ENCODE data around the gene DAB1. TPM values are rescaled to one million over a fixed set of nuclear protein-coding genes. Genes with fewer than 3 reads are reported as not detected.
A peak's percentile ranks its signal among the peaks of the same experiment; 100 is the strongest.

The DAB1 gene
- total RNA-seq, 2 donors from 2014 or later = 0.91 to 1.8 TPM

DNA sequence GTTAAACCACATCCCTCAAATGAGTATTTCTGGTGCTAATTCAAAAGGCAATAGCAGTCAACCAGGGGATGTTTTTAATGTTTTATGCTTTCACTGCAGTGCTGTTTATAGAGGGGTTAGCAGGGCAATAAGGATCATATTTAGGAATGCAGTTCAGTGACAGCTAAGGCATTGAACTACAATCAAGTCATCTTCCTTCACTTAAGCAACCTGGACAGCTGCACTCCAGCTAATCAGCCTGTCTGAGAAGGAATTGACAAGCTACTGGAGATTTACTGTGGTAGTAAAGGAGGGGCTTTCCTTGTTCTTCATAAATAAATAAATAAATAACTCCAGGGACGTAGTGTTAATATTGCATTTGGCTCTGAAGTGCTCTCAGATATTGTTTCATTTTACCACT is 93.9 kb downstream of the DAB1 start:
- DNase-seq (no peak), ATAC-seq (no peak)
- intact Hi-C loops (cut with DNase I) = no loop called here

DNA sequence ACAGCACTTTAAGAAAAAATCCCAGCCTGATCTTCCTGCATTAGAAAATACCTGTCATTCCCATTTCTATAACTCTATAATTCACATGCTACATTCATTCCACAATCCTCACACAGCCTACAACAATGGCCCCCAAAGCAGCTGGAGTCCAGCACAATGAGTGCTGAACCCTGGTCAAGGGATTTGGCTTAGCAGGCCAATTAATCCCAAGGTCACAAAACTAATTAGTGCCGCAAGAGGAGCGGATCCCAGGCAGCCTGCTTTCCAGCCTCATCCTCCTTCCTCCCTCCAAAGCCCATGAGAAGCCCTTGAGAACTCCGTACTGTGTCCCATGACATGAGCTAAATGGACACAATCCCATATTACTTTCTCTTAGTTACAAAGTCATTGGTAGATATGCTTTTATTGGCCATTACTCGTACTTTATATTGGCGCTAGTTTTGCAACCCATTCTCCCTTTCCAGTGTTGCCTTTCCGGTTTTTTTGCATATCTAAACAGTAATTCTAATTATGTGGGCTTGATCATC is 94.8 kb downstream of the DAB1 start:
- DNase-seq (no peak), ATAC-seq (no peak)
- intact Hi-C loops (cut with DNase I) = no loop called here

DNA sequence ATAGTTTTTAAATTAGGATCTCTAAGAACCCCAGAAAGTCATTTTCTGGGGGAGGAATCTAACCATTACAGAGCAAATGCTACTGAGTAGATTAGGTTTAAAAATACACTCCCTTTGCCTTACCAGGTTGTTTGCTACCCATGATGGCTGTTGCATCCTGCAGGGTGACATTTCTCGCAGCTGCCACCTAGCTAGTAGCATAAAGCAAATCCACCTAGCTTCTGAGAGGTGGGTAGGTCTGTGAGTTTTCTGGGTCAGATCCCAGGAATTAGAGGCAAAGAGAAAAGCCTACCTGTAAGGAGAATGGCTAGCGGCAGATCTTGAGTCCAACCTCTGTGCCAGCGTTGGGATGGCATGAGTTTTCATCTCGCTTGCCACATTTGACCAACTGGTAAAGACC is 95.9 kb downstream of the DAB1 start:
- no peak for ATAC-seq
- intact Hi-C loops (cut with DNase I) = no loop called here
- DNase-seq = no peak

DNA sequence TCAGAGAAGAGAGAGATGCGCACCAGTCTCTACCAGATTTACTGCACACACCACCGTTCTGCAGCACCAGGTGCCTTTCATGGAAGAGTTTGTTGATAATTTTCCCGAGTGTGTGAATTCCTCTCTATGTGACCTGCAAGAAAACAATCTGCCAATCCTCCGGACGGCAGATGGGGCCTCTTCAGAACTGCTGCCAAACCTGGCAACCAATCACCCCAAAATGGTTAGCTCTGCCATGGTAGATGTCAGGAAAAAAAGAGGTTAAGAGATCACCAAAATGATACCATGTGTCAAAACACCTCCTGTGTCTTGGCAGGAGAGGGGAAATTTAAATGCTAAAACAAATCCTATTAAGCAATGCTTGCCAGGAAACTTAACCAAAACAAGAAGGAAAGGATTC is 96.5 kb downstream of the DAB1 start:
- no peak for ATAC-seq
- DNase-seq = no peak
- intact Hi-C loops (cut with DNase I) = no loop called here

DNA sequence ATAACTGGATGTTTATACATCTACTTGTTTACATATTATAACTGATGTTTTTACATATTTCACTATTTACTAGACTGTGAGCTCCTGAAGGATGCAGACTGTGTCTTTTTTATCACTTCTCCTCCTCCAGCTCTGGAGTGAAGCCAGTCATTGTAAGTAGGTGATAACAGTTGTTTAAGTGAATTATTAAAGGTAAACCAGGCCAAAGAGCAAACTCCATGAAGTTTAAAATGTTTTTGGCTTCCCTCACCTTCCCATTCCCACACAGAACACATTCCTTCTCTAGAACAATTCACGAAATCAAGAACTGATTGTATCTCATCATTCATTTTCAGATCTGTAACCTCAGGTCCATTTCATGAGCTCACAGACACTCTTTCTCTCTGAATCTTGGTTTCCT is 98.3 kb downstream of the DAB1 start:
- DNase-seq (no peak), ATAC-seq (no peak)
- intact Hi-C loops (cut with DNase I) = no loop called here

DNA sequence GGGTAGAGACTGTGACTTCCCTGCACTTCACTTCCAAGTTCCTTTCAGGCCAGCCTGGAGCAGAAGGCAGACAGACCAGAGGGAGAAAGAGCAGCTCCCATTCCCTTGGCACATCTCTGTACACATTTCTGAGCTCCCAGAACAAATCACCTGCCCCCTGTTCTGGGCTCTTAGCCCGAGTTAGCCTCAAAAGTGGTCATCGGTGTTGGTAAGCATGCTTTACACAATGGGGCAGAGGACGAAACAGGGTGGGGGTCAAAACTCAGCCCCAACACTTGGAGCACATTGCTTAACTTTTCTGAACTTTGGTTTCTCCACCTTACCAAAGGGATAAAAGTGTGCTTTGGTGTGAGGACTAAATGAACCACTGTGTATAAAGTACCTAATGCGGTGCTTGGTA is 98.7 kb downstream of the DAB1 start:
- DNase-seq (no peak), ATAC-seq (no peak)
- intact Hi-C loops (cut with DNase I) = no loop called here

DNA sequence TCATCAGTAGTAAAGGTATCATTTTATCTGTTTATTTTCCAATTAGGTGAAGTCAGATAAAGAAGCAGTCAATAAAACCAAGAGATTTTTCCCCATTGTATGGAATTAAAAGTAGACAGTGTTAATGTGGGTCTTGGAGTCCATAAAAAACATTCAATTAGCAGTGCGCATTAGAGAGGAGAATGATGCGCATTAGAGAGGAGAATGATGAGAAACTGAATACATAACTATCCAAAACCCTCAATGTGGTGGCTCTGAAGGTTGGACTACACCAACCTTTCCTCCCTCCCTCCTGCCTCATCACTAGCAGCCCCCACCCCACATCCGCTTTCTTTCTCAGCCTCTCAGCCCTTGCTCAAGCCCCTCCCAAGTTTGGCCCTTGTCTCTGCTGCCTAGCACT is 99.5 kb downstream of the DAB1 start:
- no peak for ATAC-seq
- intact Hi-C loops (cut with DNase I) = no loop called here
- no peak for DNase-seq

DNA sequence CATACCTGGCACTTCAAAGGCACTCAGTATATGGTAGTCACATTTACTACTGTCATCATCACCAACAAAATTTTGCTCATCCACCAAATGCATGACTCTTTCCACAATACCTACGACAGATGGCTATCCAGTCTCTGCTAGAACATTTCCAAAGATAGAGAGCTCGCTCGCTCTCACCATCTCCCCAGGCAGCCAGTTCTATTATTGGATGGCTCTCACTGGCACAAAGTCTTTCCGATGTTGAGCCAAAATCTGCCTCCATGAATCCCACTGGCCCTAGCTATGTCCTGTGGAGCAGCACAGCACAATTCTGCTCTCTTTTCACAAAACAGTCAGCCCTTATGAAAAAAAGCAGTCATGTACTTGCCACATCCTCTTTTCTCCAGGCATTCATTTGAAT is 102.1 kb downstream of the DAB1 start:
- intact Hi-C loops (cut with DNase I) = no loop called here
- DNase-seq (no peak), ATAC-seq (peak in 1 of 2 donors; percentile 15)

DNA sequence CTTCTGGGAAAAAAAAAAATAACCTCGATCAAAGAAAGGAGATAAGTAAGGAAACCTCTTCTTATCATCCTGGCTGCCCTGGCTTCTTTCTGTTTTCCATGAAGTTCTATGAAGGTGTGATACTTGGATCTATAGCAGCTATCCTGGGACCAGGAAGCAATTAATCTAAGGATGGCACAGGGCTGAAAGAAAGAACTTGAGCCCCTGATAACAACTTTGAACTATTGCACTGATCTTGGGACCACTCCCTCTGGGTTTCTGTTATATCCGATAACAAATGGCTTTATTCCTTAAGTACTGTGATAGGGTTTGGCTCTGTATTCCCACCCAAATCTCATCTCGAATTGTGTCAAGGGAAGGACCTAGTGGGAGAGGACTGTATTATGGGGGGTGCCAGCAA is 104.1 kb downstream of the DAB1 start:
- intact Hi-C loops (cut with DNase I) = no loop called here
- DNase-seq (no peak), ATAC-seq (no peak)

DNA sequence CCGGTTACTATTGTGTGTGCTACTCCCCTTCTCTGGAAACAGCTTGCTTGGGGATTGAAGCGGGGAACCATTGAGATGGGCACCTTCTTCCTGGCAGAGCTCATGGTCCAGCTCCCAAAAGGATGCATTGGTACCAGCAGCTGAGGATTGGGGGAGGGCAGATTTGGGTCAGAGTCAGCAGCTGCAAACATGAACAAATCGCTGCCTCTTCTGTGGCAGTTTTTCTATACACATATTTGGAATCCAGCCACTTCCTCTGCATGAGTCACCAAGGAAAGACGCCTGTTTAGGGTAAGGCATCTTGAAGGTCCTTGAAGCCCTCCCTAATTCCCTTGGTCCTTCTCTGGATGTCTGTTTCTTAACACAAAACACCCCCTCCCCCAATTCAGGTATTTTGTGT is 104.7 kb downstream of the DAB1 start:
- intact Hi-C loops (cut with DNase I) = no loop called here
- DNase-seq (no peak), ATAC-seq (no peak)

DNA sequence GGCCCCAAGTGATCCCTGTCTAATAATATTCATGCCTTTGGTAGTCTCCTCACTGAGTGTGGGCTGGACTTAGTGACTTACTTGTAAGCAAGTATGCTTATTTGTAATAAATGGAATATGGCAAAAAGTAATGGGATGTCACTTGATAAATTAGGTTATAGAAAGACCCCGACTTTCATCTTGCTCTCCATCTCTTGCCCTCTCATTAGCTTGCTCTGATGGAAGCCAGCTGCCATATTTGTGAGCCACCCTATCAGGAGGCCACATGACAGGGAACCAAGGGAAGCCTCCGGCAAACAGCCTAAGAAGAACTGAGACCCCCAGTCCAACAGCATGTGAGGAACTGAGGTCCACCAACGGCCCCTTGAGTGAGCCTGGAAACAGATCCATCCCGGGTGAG is 107.0 kb downstream of the DAB1 start:
- intact Hi-C loops (cut with DNase I) = no loop called here
- DNase-seq (no peak), ATAC-seq (no peak)

DNA sequence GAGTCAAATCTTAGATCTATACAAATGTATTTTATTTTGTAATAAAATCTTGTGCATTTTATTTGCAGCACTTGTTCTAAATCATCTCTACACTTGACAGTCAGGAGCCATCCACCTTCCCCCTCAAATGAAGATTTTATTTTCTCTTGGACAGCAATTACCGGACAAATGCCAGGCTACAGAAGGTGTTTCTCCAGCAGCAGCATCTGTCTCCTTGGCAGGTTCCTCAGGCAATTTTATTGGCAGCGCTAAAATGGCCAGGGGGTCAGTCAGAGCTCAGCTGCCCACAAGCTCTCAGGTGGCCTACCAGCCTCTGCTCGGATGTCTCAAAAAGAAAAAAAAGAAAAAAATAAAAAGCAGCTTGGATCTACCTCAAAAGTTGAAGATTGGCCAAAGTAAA is 107.6 kb downstream of the DAB1 start:
- DNase-seq (no peak), ATAC-seq (no peak)
- intact Hi-C loops (cut with DNase I) = no loop called here

DNA sequence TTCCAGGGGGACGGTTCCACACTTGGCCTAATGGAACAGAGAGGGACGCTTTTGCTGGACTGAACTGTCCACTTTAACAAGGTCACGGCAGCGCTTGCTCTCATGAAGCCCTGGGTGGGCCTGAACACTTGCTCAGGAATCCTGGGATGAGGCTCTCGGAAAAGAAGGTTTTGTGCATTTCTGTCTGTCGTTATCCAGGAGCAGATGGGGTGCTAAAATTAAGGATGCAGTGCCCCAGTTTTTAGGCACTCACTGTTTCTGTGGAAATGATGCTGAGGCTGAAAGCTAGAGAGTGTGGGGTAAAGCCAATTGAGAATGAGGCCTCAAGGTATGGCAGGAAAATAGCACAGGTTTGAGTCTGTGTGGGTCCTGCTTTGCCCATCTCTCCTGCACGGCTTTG is 111.0 kb downstream of the DAB1 start:
- DNase-seq (no peak), ATAC-seq (no peak)
- intact Hi-C loops (cut with DNase I) = no loop called here

DNA sequence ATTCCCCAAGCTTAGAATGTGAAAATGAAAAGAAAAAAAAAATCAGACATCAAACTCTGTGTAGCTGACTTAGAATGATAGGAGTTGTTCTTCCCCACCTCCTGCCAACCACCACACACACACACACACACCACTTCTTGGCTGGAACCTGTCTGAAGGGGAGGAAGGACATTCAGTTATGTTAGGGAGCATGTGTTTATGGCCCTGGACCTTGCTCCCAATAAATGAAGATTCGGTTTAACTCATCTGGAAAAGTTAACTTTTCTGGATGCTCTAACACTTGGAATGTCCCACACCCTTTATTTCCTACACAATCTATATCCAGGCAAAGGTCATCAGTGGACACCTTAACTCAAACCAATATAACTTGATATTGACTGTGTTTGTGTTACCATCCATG is 112.4 kb downstream of the DAB1 start:
- no peak for DNase-seq
- intact Hi-C loops (cut with DNase I) = no loop called here
- ATAC-seq = no peak

DNA sequence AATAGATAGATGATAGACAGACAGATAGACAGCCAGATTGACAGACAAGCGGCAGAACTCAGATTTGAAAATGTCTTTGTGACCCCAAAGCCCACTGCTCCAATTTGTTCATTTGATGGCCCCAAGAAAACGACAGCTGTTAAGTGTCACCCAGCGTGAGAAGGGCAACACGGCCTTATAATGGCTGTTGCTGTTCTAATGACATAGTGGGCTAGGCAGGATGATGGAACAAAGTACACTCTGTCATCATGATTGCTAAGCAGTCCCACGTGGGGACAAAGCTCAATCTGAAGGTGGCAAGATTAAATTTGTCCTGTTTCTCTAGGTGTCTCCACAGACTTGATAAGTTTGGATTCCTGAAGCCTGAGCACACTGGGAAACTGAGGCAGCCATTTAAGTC is 112.9 kb downstream of the DAB1 start:
- intact Hi-C loops (cut with DNase I) = no loop called here
- DNase-seq (no peak), ATAC-seq (no peak)

DNA sequence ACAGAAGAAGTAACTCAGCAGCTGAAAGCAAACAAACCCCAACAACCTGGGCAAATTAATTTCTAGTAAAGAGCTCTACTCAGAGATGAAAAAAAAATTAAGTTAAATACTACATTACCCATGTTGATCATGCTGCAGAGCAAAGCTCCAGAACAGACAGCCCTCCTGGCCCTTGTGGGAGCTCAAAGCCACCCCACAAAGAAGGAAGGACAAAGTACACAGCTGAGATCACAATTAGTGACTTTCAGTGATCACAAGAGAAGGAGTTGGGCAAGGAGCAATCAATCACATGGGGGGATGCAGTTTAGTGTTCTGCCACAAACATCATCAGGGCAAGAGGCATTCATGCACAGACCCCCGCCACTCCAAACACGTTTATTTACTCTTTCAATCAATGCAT is 114.2 kb downstream of the DAB1 start:
- ATAC-seq = no peak
- intact Hi-C loops (cut with DNase I) = no loop called here

DNA sequence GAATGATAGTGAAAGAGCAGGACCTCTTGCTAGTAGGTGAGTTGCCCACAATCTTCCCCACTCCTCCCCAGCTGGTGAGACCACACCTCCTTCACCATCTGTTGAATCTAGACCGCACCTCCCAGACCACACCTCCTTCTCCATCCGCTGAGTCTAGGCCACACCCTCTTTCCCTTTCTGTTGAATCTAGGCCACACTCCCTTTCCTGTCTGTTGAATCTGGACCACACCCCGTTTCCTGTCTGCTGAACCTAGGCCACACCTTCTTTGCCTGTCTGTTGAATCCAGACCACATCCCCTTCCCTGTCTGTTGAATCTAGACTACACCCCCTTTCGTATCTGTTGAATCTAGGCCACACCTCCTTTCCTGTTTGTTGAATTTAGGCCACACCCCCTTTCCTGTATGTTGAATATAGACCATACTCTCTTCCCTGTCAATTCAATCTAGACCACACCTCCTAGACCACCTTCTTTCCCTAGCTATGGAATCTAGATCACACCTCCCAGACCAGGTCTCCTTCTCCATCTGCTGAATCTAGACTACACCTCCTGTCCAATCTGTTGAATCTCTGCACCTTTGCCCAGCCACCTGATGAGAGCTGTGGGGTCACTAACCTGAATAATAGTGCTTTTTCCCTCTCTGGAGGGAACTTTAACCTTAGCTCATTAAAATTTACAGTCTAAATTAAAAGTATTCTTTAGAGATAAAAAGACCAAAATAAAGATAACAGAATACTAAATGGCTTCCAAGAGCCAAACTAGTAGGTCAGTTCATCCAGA is 116.3 kb downstream of the DAB1 start:
- peak; percentile 34 to 61 for ATAC-seq
- intact Hi-C loops (cut with DNase I) = no loop called here
- DNase-seq = peak; percentile 22

More for the DNA sequence above, 114.2 kb downstream of the DAB1 start:
- DNase-seq = no peak

DNA sequence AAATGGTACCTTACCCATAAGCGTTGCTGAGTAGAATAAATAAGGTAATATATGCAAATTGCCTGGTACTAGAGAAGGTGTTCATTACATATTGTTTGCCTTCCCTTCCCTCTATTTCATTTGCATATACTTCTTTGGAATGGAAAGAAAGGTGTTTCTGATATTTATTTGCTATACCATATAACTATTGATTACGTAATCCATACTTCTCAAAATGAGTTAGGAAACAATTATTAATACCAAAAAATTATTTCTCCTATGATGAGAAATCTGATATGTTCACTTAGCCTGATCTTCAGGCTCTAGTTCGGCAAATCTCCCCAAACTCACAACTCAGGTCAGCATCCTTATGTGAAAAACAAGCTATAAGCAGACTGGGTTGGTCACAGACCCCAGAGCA is 119.3 kb downstream of the DAB1 start:
- ATAC-seq (no peak), DNase-seq (no peak)
- intact Hi-C loops (cut with DNase I) = no loop called here

DNA sequence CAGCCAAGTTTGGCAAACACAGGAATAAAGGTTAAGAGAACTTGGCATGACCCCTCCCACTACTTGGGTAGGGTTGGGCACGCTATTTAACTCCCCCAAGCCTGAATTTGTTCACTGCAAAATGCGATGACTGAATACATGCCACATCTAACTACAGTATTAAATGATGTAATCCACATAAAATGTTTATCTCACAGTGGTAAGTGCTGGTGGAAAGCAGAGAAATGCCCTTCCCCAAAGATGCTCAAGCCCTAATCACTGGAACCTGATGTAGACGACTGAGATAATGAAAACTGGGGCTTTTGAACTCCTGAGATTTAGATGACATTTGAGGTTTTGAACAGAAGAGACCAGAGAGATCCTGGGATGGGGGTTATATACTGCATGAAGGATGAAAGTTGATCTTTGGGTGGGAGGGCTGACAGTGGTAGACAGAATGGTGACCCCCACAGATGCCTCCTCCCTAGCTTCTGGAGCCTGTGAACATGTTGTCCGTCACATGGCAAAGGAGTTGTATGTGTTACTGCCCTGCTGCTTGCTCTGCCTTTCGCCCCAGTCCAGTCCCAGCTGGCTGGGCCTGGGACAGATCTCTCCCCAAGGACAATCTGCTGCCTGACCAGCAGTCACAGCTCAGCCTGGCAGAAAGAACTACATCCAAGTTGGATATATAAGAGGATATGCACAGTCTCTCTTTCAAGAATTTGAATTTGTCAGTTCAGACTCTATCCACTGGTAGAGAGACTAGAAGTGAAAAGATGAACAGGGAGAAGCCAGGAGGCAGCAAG is 120.9 kb downstream of the DAB1 start:
- ATAC-seq (no peak), DNase-seq (no peak)
- intact Hi-C loops (cut with DNase I) = no loop called here

DNA sequence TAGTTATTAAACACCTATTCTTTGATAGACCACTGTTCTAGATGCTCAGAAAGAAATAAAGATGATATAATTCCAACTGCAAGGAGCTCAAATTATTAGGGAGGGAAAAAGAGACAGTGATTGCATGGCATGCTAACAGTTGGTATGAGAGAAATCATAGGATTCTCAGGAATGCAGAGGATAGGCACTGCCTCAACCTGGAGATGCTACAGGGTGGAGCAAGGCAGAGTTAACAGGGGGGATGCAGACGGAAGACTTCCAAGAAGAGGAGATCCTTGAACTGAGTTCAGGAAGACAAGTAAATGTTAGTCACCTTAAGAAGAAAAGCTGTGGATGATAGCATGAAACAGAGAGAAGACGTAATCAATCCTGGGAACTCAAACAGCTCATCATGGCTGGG is 123.7 kb downstream of the DAB1 start:
- DNase-seq = no peak
- intact Hi-C loops (cut with DNase I) = no loop called here
- ATAC-seq = peak in 1 of 2 donors; percentile 44
